NCI-H2029 (cell line): ENCODE results near the gene SLC22A3.
A peak's percentile ranks its signal among the peaks of the same experiment; 100 is the strongest.

ENCODE experiments used
- DNase-seq: peaks from one replicate; lab custom pipeline; 2025; lab: John Stamatoyannopoulos, UW

Gene SLC22A3

DNA sequence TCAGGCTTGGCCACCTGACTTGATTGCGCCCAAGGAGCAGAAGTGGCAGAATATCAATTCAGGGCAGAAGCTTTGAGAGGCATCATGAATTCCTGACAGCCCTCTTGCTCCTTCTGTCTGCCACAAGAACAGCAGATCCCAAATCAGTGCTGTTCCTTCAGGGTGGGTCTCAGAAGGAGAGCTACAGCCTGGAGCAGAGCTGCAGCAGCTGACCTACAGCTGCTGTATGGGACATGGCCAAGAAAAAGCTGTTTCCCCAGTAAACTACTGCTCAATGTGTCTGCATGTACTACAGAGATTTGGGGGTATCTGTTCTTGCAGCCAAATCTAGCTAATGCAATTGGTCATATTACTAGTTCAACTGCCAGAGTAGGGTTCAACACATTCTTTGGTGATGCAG lies 69.0 kb downstream of the SLC22A3 start:
- no peak for DNase-seq

- no peak for DNase-seq
Observed at GRCh38 chr6:160417550-160417949, 69.4 kb downstream of the SLC22A3 start.

- DNase-seq, result no peak
Observed at GRCh38 chr6:160418370-160418769, 70.2 kb downstream of the SLC22A3 start.

- DNase-seq, result no peak
Observed at GRCh38 chr6:160419488-160419887, 71.3 kb downstream of the SLC22A3 start.

DNA sequence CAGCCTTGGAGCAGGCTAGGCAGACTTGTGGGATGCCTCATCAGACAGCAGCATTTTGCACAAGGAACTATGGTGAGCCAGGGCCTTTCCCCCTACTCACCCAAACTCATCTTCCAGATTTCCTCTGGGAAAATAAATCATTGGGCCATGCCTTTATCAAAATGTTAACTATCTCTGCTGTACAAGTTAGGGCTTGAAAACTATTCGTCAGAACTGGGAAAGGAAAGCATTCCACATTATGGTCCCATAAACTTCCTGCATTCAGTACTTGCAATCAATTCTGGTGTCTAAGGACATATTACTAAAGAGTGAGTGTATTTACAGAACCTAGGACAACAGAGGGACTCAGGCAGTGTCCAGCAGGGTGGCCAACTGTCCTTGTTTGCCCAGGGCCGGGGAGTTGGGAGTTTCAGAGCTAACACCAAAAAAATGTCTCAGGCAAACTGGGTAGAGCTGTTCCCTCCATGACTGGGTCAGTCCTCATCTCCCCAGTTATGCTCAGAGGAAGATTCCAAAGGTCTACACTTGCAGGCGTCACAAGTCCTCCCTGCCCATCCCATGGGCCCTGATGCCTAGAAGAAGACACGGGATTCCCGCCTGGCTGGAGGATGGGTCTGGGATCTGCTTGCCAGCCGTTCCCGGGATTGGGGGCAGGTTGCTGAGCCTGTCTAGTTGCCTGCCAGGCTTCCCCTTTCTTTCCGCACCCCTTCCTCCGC lies 72.2 kb downstream of the SLC22A3 start:
- no peak for DNase-seq

- DNase-seq, result no peak
Observed at GRCh38 chr6:160420969-160421556, 72.9 kb downstream of the SLC22A3 start.

DNA sequence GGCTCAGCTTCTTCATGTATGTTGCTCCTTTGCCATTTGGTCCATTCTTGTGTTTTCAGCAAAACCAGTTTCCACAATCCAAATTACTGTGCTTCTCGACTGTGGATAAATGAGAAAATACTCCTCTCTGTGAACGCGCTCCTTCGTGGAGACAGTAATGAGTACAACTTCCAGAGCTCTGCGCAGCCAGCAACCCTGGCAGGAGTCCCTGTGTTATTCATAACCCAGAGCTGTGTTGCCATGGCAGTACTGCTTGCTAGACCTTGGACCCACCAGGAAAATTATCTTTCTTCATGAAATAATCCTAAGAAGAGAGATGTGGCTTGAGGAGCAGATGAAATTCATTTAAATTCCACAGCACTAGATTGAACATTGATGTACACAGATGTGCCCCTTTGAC lies 73.7 kb downstream of the SLC22A3 start:
- no peak for DNase-seq

- no peak for DNase-seq
Observed at GRCh38 chr6:160424256-160424655, 76.1 kb downstream of the SLC22A3 start.

DNA sequence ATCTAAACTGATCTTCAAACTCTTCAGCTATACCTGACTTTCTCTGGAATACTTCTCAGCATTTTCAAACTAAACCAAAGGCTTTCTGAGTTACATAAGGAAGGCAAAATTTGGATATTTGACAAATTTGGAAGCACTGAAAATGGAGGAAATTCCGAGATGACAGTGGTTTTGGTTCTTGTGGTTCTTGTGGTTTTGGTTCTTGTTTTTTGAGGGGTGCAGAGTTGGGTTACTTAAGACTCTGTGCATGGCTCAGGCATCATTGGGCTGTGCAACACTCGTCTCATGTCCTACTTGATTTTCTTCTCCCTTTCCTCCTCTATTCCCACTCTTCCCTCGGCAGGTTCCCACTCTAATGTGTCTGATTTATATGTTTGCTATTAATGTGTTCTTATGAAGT lies 78.0 kb downstream of the SLC22A3 start:
- DNase-seq, result no peak

DNA sequence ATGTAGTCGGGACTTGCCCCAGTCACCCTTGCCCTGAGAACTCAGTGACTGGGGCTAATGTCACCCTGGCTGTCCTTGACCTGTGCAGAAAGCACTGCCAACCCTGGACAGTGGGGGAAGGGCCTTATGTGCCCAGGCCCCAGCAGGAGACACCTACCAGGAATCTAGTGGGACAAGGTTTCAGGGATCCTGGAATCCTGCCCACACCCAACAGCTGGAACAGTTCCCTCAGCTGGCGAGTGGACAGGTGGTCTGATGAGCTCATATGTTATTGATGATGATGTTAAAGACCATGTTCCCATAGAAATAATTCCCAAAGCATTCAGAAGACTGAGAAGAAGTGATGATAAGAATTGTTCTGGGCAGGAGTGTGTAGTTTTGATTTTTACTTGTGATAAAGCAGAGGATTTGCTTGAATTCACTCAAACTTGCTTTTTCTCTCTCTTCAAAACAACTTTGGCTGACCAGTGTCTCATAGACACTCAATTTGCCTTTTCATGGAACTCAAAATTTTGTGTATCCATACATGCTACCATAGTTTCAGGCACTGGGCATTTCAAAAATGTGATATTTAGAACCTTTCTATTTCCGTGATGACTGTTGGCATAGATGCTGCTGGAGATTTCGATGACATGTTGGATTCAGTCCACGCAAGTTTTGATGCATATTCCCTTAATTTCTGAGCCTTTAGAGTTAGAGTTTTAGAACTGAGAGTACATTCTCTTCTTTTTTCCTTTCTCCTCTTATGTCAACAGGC lies 79.3 kb downstream of the SLC22A3 start:
- DNase-seq, result peak; percentile 59

- peak; percentile 53 for DNase-seq
Observed at GRCh38 chr6:160428069-160428430, 79.9 kb downstream of the SLC22A3 start.

DNA sequence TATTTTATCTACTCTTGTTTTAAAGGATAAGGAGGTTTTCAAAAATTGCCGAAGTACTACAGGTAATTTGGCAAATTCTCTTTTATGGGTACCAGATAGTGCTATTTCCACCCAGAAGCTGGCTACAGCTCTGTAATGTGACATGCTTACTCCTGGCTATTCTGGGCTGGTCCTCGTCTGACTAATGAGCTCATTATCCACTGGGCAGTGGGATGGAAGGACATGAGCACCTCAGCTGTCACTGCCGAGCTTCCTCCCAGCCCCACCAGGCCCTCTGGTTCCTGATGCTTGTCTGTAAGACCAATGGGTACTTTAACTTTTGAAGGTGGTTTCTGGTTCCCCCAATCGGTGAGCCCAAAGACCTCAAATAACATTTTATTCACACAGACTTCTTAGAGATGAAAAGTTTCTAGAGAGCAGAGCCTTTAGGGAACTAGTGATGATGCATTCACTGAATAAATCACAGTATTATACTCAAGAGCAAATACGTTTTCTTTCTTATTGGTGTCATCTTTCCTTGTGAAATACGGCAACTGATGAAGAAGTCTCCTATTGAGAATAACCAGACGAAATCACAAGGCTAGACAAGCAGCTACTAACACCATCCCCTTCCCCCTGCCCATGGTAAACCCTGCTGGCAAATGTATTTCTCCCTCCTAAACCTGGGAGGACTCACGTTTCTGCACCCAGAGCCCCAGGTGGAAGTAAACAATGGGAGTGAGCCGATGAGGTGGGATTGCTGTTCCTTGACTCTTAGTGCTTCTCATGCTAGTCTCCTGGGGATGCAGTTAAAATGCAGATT lies 80.8 kb downstream of the SLC22A3 start:
- no peak for DNase-seq

GRCh38 chr6:160429620-160429895 lies 81.4 kb downstream of the SLC22A3 start:
- DNase-seq, result no peak

- DNase-seq, result no peak
Observed at GRCh38 chr6:160430203-160430602, 82.0 kb downstream of the SLC22A3 start.

GRCh38 chr6:160430751-160431150 lies 82.6 kb downstream of the SLC22A3 start:
- no peak for DNase-seq

- DNase-seq, result no peak
Observed at GRCh38 chr6:160431226-160431625, 83.0 kb downstream of the SLC22A3 start.

DNA sequence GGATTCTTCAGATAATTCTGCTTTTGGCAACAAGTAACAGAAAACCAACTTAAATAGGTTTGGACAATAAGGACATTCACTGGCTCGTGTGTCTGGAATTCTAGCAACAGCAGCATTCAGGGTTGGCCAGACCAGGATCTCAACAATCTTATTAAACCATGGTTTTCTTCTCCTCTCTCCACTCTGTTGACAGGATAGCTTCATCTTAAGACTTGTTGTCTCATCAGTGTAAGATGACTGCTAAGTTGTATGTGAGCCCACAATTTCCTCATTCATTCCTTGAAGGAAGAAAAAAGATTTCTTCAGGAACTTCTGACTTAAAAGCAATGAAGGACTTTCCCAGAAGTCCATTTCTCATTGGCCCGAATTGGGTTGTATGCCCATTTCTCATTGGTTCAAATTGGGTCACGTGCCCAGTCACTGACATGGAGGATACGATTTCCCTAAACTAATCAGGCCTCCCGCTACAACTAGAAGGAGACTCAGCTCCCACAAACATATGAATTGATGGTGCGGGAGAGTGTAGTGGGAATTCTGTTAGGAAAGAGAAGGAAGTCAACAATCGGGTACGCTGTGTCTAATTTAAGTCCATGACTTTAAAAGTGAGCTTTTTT lies 83.7 kb downstream of the SLC22A3 start:
- DNase-seq, result no peak

GRCh38 chr6:160435935-160436334 lies 87.8 kb downstream of the SLC22A3 start:
- DNase-seq, result no peak

DNA sequence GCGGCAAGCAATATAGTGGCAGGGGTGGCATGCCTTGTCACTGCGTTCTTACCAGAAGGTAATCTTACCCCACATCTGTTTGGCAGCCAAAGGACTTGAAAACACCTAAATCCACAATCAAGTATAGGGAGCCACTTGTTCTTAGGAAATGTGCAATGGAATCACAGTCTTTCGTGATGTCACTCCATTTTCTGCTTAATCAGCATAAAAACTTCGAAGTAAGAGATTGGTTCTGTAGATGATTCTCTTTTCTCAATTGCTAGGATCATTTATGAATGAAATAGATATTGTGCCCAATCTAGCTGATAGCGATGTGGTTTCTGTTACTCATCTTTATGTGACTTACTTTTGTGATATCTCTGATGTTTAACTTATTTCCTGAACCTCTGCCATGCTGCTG lies 89.0 kb downstream of the SLC22A3 start:
- no peak for DNase-seq

DNA sequence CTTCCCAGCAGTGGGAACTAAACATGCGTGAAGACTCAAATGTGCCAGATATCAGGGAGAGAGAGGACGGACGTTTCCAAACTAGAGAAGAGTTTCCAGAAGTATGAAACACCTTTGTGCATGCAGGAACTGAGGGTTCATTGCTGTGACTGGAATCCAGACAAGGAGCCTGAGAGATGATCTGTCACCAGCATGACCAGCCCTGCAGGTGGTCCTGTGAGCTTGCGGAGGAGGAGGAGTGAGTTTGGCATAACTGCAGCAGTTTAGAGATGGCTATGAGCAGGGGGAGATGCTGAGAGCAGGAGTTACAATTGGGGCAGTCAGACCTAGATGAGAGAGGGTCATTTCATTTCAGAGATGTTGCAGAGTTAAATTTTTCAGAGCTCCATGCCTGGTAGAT lies 89.6 kb downstream of the SLC22A3 start:
- no peak for DNase-seq

DNA sequence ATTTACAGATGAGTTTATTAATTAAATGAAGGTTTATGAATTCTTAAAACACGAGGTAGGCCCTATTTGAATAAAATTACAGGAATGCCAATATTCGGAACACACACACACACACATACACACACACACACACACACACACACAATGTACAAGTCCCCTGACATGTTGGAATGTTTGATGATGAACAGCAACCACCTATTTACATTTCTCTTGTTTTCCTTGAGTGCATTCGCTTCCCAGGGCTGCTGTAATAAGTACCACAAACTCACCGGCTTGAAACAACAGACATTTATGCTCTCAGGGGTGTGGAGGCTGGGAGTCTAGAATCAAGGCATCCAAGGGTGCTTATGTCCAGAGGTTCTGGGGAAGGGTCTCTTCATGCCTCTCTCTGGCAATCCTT lies 90.3 kb downstream of the SLC22A3 start:
- no peak for DNase-seq

DNA sequence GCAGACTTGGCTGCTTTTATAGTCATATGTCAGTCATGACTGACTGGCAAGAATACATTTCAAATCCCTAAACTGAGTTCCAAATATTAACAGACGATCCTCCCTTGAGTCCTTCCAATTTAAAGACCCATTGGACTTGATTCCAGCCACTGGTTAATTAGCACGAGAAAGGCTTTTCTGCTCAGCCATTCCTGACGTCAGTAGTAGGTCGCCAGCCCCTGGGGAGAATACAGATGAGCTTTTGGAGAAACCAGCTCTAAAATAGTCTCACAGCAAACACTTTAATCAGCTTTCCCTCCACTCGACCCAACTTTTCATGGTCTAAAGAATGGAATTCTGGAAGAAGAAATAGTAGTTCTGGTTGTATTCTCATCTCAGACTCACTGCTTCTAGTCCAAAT lies 91.6 kb downstream of the SLC22A3 start:
- DNase-seq, result no peak
